ENCODE results near the gene NECTIN4. TPM values are rescaled to one million over a fixed set of nuclear protein-coding genes. Genes with fewer than 3 reads are reported as not detected.

Gene NECTIN4
- polyA plus RNA-seq, 3 donors: 0.07 TPM; not detected in 1

GRCh38 chr1:161092621-161093028, 3.3 kb upstream of the NECTIN4 start:
- peak overlapping the region in 3 of 7 donors; percentile 4 to 34 (median 17) for H3K27ac Mint-ChIP-seq
- no peaks in the 10 kb centered on the region for H3K9me3 ChIP-seq (replicated peaks in 1 of 2; ENCODE audit: control insufficient read depth in 1 of 2, insufficient read depth in 1 of 2, low read length in 2 of 2)
- no peaks in the 10 kb centered on the region for H4K20me1 ChIP-seq (ENCODE audit: insufficient read depth, low read length)
- peaks cover 66% of the 10 kb centered on the region for H3K4me1 Mint-ChIP-seq
- H3K4me3 Mint-ChIP-seq: no peak overlapping the region
- no peak overlapping the region for H2AFZ ChIP-seq (ENCODE audit: insufficient read depth, low read depth, low read length, poor library complexity, severe bottlenecking)
- peaks cover 0 to 2% (median 0%) of the 10 kb centered on the region in 7 donors for H3K9me3 Mint-ChIP-seq
- TF ChIP-seq, protein P1, sequence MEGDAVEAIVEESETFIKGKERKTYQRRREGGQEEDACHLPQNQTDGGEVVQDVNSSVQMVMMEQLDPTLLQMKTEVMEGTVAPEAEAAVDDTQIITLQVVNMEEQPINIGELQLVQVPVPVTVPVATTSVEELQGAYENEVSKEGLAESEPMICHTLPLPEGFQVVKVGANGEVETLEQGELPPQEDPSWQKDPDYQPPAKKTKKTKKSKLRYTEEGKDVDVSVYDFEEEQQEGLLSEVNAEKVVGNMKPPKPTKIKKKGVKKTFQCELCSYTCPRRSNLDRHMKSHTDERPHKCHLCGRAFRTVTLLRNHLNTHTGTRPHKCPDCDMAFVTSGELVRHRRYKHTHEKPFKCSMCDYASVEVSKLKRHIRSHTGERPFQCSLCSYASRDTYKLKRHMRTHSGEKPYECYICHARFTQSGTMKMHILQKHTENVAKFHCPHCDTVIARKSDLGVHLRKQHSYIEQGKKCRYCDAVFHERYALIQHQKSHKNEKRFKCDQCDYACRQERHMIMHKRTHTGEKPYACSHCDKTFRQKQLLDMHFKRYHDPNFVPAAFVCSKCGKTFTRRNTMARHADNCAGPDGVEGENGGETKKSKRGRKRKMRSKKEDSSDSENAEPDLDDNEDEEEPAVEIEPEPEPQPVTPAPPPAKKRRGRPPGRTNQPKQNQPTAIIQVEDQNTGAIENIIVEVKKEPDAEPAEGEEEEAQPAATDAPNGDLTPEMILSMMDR (IDR thresholded peaks at IDR 0.05): no peak
- no peak overlapping the region for H3K4me3 ChIP-seq (replicated peaks in 1 of 3; ENCODE audit: low read depth in 2 of 3, low read length in 3 of 3)
- H3K9ac ChIP-seq (ENCODE audit: insufficient read depth, low read length, poor library complexity, severe bottlenecking): no peak overlapping the region
- intact Hi-C loops (cut with micrococcal nuclease): no loop called here
- WGBS (ENCODE audit: insufficient coverage): 96% methylated on average over 3 of the region's 3 CpGs
- peak in 2 of 3 donors; percentile 26 to 67 for DNase-seq
- H3K36me3 ChIP-seq (replicated peaks in 1 of 2; ENCODE audit: control insufficient read depth in 1 of 2, insufficient read depth in 2 of 2, low read length in 2 of 2): no peaks in the 10 kb centered on the region
- peaks cover 0 to 3% of the 10 kb centered on the region in 2 donors for H3K36me3 Mint-ChIP-seq
- no peaks in the 10 kb centered on the region for H3K79me2 ChIP-seq (ENCODE audit: insufficient read depth, low read length)
- H3K4me1 ChIP-seq (ENCODE audit: control insufficient read depth in 1 of 2, insufficient read depth in 2 of 2, low read length in 2 of 2): peaks cover 40 to 48% of the 10 kb centered on the region in 2 donors
- no peaks in the 10 kb centered on the region for H3K27me3 ChIP-seq (ENCODE audit: control insufficient read depth in 2 of 2, insufficient read depth in 2 of 2, low read length in 2 of 2)
- peaks cover 0 to 16% (median 5%) of the 10 kb centered on the region in 3 donors for H3K27me3 Mint-ChIP-seq (ENCODE audit: low read depth in 3 of 3)
- no peak overlapping the region for H3K4me2 ChIP-seq (replicated peaks; ENCODE audit: extremely low read depth, low read length, poor library complexity, severe bottlenecking)
- H3K27ac ChIP-seq (ENCODE audit: low read depth in 1 of 2, low read length in 2 of 2): no peak overlapping the region

DNA sequence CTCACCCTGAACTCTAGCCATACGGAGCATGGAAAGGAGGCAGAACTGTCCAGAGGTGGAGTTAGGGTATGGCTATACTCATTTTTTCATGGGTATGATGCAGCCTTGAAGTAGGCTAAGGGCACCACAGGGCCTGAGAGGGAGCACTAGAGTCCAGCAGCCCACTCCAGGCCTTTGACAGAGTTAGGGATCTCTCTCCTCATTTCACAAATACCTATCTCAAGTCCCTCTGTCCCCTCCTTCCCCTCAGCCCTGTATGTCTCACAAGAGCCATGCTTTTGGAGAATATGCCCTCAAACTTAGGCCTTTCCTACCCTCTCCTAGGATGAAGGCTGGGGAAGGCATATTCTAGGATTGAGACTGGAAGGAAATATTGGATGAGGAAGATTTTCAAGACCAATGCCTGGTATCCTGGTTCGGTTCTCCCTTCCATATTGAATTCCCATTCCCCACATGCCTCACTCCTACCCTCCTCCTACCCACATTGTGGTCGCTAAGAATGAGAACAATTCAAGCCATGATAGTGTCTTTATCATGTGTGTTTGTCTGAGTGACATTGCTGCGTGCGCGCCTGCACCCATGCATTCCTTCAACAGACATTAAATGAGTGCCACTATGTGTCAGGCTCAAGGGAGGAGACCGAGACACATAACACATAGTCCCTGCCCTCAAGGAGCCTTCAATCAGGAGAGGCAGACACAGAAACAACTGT, 2.6 kb upstream of the NECTIN4 start:
- peaks cover 0 to 2% (median 0%) of the 10 kb centered on the region in 7 donors for H3K9me3 Mint-ChIP-seq
- H3K27me3 Mint-ChIP-seq (ENCODE audit: low read depth in 3 of 3): peaks cover 0 to 11% (median 4%) of the 10 kb centered on the region in 3 donors
- H3K4me1 Mint-ChIP-seq: peaks cover 63% of the 10 kb centered on the region
- no peaks in the 10 kb centered on the region for H3K9me3 ChIP-seq (replicated peaks in 1 of 2; ENCODE audit: control insufficient read depth in 1 of 2, insufficient read depth in 1 of 2, low read length in 2 of 2)
- H3K27me3 ChIP-seq (ENCODE audit: control insufficient read depth in 2 of 2, insufficient read depth in 2 of 2, low read length in 2 of 2): no peaks in the 10 kb centered on the region
- no peaks in the 10 kb centered on the region for H3K36me3 ChIP-seq (replicated peaks in 1 of 2; ENCODE audit: control insufficient read depth in 1 of 2, insufficient read depth in 2 of 2, low read length in 2 of 2)
- H3K4me3 Mint-ChIP-seq: no peak overlapping the region
- TF ChIP-seq, protein P1 (IDR thresholded peaks at IDR 0.05): no peak
- no peaks in the 10 kb centered on the region for H4K20me1 ChIP-seq (ENCODE audit: insufficient read depth, low read length)
- no peak overlapping the region for H3K4me2 ChIP-seq (replicated peaks; ENCODE audit: extremely low read depth, low read length, poor library complexity, severe bottlenecking)
- no peak overlapping the region for H3K27ac ChIP-seq (ENCODE audit: low read depth in 1 of 2, low read length in 2 of 2)
- H3K4me3 ChIP-seq (replicated peaks in 1 of 3; ENCODE audit: low read depth in 2 of 3, low read length in 3 of 3): no peak overlapping the region
- 100% methylated on average over 4 of the region's 7 CpGs for WGBS (ENCODE audit: insufficient coverage)
- no peak overlapping the region for H2AFZ ChIP-seq (ENCODE audit: insufficient read depth, low read depth, low read length, poor library complexity, severe bottlenecking)
- peak overlapping the region in 2 of 7 donors; percentile 11 to 32 for H3K27ac Mint-ChIP-seq
- H3K9ac ChIP-seq (ENCODE audit: insufficient read depth, low read length, poor library complexity, severe bottlenecking): no peak overlapping the region
- DNase-seq: no peak
- peaks cover 34 to 42% of the 10 kb centered on the region in 2 donors for H3K4me1 ChIP-seq (ENCODE audit: control insufficient read depth in 1 of 2, insufficient read depth in 2 of 2, low read length in 2 of 2)
- H3K36me3 Mint-ChIP-seq: peaks cover 0 to 3% of the 10 kb centered on the region in 2 donors
- intact Hi-C loops (cut with micrococcal nuclease): no loop called here
- H3K79me2 ChIP-seq (ENCODE audit: insufficient read depth, low read length): no peaks in the 10 kb centered on the region

Measured in CD14-positive monocyte (primary cell).